ENCODE results near the gene CDK8.

The CDK8 gene

DNA sequence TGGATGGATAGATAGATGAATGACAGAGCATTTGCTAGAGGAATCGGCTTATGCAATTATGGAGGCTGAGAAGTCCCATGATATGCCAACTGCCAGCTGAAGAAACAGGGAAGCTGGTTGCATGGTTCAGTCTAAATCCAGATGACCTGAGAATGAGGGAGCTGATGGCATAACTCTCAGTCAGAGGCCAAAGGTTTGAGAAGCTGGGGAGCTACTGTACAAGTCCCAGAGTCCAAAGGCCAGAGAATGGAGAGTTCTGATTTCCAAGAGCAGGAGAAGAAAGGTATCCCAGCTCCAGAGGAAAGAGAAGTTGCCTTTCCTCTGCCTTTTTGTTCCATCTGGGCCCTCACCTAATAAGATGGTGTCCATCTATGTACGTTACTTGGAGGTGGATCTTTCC lies 108.3 kb downstream of the CDK8 start:
- no peaks in the 10 kb centered on the region for H3K36me3 ChIP-seq (replicated peaks)
- no peak overlapping the region for H3K27ac ChIP-seq
- no peak for DNase-seq
- H3K27me3 ChIP-seq (replicated peaks): no peaks in the 10 kb centered on the region
- TF ChIP-seq, protein P1, sequence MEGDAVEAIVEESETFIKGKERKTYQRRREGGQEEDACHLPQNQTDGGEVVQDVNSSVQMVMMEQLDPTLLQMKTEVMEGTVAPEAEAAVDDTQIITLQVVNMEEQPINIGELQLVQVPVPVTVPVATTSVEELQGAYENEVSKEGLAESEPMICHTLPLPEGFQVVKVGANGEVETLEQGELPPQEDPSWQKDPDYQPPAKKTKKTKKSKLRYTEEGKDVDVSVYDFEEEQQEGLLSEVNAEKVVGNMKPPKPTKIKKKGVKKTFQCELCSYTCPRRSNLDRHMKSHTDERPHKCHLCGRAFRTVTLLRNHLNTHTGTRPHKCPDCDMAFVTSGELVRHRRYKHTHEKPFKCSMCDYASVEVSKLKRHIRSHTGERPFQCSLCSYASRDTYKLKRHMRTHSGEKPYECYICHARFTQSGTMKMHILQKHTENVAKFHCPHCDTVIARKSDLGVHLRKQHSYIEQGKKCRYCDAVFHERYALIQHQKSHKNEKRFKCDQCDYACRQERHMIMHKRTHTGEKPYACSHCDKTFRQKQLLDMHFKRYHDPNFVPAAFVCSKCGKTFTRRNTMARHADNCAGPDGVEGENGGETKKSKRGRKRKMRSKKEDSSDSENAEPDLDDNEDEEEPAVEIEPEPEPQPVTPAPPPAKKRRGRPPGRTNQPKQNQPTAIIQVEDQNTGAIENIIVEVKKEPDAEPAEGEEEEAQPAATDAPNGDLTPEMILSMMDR (IDR thresholded peaks at IDR 0.05; ENCODE audit: low read depth, low read length, missing control alignments): no peak
- in situ Hi-C loops (cut with HindIII; ENCODE audit: low pct_ligation_motif_present, low sequenced_read_pairs): no loop called here
- H3K4me3 ChIP-seq (ENCODE audit: low read depth, low read length): no peak overlapping the region

DNA sequence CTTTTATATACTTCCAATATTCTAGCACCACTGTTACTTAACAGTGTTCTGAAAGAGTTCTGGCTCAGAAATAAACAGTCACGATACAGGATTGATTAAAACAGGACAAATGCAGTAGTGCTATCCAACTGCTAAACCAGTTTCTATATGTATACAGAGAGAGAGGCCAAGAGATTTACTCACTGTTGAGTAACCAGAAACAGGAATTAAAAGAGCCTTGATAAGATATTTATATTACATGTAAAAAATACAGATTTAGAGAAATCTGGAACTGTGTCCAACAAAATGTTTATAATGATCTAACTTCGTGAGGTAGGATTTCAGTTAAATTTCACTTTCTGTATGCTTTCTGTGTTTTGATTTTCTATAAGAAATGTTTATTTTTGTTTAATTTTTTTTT lies 116.6 kb downstream of the CDK8 start:
- H3K27ac ChIP-seq: no peak overlapping the region
- H3K27me3 ChIP-seq (replicated peaks): no peaks in the 10 kb centered on the region
- in situ Hi-C loops (cut with HindIII; ENCODE audit: low pct_ligation_motif_present, low sequenced_read_pairs): no loop called here
- H3K4me3 ChIP-seq (ENCODE audit: low read depth, low read length): no peak overlapping the region
- no peaks in the 10 kb centered on the region for H3K36me3 ChIP-seq (replicated peaks)
- TF ChIP-seq, protein P1 (IDR thresholded peaks at IDR 0.05; ENCODE audit: low read depth, low read length, missing control alignments): no peak
- DNase-seq: no peak

DNA sequence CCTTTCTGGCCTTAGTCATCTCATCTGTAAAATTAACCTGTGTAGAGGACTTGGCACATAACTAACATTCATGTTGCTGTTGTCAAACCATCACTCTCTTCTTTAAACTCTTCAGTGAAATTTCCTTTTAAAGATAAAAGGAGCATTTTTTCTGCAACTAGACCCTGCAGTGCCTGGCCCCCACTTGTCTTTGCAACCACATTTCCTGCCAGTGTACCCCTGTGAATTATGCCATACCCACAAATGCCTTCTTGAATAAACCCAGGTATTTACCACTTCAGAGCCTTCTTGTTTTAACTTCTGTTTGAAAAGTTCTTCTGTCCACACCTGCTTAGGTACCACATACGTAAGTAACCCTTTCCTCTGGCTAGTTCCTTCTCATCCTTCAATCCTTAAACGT lies 118.8 kb downstream of the CDK8 start:
- Histone ChIP-seq H3K36me3 (replicated peaks) (no peaks in the 10 kb centered on the region), H3K4me3 (ENCODE audit: low read depth, low read length) (no peak overlapping the region), H3K27ac (no peak overlapping the region), H3K27me3 (replicated peaks) (no peaks in the 10 kb centered on the region)
- DNase-seq: no peak
- TF ChIP-seq, protein P1 (IDR thresholded peaks at IDR 0.05; ENCODE audit: low read depth, low read length, missing control alignments): no peak
- in situ Hi-C loops (cut with HindIII; ENCODE audit: low pct_ligation_motif_present, low sequenced_read_pairs): no loop called here

DNA sequence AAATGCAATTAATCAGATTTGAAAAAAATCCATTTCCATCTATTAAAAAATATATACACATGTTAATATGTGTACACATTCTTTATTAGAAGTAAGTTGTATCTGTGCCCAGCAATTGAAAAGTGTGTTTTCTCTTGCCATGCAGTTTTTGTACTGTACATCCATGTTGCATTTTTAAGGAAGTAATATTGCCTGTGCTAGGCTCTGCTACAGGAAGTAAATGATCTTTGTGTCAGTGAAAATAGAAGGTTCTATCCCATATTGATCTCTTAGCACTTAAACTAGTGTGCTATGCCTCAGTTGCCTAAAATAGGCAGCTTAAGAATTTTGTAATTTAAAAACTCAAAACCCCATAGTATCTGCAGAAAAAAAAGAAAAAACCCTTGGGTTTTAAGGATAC lies 122.5 kb downstream of the CDK8 start:
- DNase-seq: no peak
- no peaks in the 10 kb centered on the region for H3K27me3 ChIP-seq (replicated peaks)
- in situ Hi-C loops (cut with HindIII; ENCODE audit: low pct_ligation_motif_present, low sequenced_read_pairs): no loop called here
- H3K36me3 ChIP-seq (replicated peaks): no peaks in the 10 kb centered on the region
- no peak overlapping the region for H3K4me3 ChIP-seq (ENCODE audit: low read depth, low read length)
- no peak overlapping the region for H3K27ac ChIP-seq
- TF ChIP-seq, protein P1 (IDR thresholded peaks at IDR 0.05; ENCODE audit: low read depth, low read length, missing control alignments): no peak

DNA sequence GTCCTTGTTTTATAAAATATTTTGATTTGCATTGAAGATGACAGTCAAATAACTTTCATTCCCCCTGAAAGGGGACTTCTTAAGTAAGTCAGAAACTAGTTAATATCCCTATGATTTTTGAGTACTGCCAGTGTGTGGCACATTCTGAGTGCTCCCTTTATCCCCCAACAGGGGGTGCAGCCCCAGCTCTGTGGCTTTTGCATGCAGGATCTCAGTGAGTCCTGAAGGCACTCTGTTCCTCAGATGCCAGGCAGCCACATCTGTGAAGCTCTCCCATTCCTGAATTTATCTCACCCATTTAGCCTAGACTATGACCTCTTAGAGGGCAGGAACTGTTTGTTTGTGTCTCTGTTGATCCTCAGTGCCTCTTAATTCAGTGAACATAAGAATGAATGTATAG lies 123.1 kb downstream of the CDK8 start:
- in situ Hi-C loops (cut with HindIII; ENCODE audit: low pct_ligation_motif_present, low sequenced_read_pairs): no loop called here
- TF ChIP-seq, protein P1 (IDR thresholded peaks at IDR 0.05; ENCODE audit: low read depth, low read length, missing control alignments): peak; percentile 70
- H3K36me3 ChIP-seq (replicated peaks): no peaks in the 10 kb centered on the region
- H3K4me3 ChIP-seq (ENCODE audit: low read depth, low read length): no peak overlapping the region
- peak; percentile 3 for DNase-seq
- no peak overlapping the region for H3K27ac ChIP-seq
- H3K27me3 ChIP-seq (replicated peaks): no peaks in the 10 kb centered on the region

DNA sequence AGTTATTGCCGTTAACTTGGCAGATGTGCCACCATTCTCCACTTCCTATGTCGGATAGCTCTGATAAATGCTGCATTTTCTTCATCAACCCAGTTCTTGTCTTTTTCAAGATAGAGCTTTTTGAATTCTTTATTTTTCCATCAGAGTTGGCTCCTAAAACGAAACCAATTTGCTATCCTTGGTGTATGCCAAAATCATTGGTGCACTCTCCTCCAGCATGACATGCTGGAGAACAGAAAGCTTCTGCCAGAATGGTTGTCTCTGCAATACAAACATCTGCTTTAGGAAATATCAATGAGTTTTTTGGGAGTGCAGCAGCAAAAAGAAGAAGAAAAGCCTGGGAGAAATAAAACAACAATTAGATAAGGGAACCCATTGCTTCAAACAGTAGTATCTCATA lies 124.2 kb downstream of the CDK8 start:
- Histone ChIP-seq H3K4me3 (ENCODE audit: low read depth, low read length) (no peak overlapping the region), H3K36me3 (replicated peaks) (no peaks in the 10 kb centered on the region), H3K27ac (no peak overlapping the region), H3K27me3 (replicated peaks) (no peaks in the 10 kb centered on the region)
- no peak for DNase-seq
- in situ Hi-C loops (cut with HindIII; ENCODE audit: low pct_ligation_motif_present, low sequenced_read_pairs): no loop called here
- TF ChIP-seq, protein P1 (IDR thresholded peaks at IDR 0.05; ENCODE audit: low read depth, low read length, missing control alignments): no peak
